ENCODE data around the gene NCAN. TPM values are rescaled to one million over a fixed set of nuclear protein-coding genes. Genes with fewer than 3 reads are reported as not detected.

Gene NCAN
- total and polyA plus RNA-seq, 2 of the 13 experiments (the other 11 are each of a cell fraction or from before 2014, with no cell fraction given), result not detected

- TF ChIP-seq KMT2A (CRISPR knock-in tag; IDR thresholded peaks at IDR 0.05) (no peak), NRL (CRISPR knock-in tag; IDR thresholded peaks at IDR 0.05; ENCODE audit: borderline replicate concordance) (no peak), ZNF619 (CRISPR knock-in tag; IDR thresholded peaks at IDR 0.05) (no peak), TCF7L2 (IDR thresholded peaks at IDR 0.05; ENCODE audit: low read depth, low read length) (no peak), PPARG (CRISPR knock-in tag; conservative IDR thresholded peaks at IDR 0.05) (no peak), ZNF501 (CRISPR knock-in tag; IDR thresholded peaks at IDR 0.05) (no peak), SAP130 (CRISPR knock-in tag; IDR thresholded peaks at IDR 0.05; ENCODE audit: low read depth) (peak; percentile 29; the same call in 1 of the 2 replicates), ZNF691 (CRISPR knock-in tag; IDR thresholded peaks at IDR 0.05; ENCODE audit: borderline replicate concordance, low read depth) (no peak), XRCC5 (optimal IDR thresholded peaks at IDR 0.05; ENCODE audit: low read length) (peak; percentile 86), ZNF761 (CRISPR knock-in tag; conservative IDR thresholded peaks at IDR 0.05) (no peak), SRSF4 (IDR thresholded peaks at IDR 0.05; ENCODE audit: low read depth, low read length, poor library complexity, severe bottlenecking) (no peak), MAFK (conservative IDR thresholded peaks at IDR 0.05 in 1 of 2, IDR thresholded peaks at IDR 0.05 in 1 of 2; ENCODE audit: low read length in 2 of 2) (no peak), MED8 (CRISPR knock-in tag; IDR thresholded peaks at IDR 0.05; ENCODE audit: insufficient replicate concordance) (no peak), BCL6 (CRISPR knock-in tag; IDR thresholded peaks at IDR 0.05) (no peak), ARID2 (CRISPR knock-in tag; IDR thresholded peaks at IDR 0.05; ENCODE audit: borderline replicate concordance) (no peak), ZNF7 (CRISPR knock-in tag; IDR thresholded peaks at IDR 0.05) (no peak), ZNF362 (CRISPR knock-in tag; IDR thresholded peaks at IDR 0.05; ENCODE audit: borderline replicate concordance) (no peak), ZNF704 (CRISPR knock-in tag; IDR thresholded peaks at IDR 0.05; ENCODE audit: borderline replicate concordance) (no peak), SPEN (CRISPR knock-in tag; IDR thresholded peaks at IDR 0.05; ENCODE audit: low read depth) (0 out of 2 replicates have a peak, but pooled peaks have one; percentile 23), FOXO4 (CRISPR knock-in tag; conservative IDR thresholded peaks at IDR 0.05) (no peak), ZNF614 (CRISPR knock-in tag; IDR thresholded peaks at IDR 0.05; ENCODE audit: borderline replicate concordance) (no peak), ZNF251 (CRISPR knock-in tag; IDR thresholded peaks at IDR 0.05) (no peak), POLR2AphosphoS5 (IDR thresholded peaks at IDR 0.05; ENCODE audit: low read depth, low read length) (no peak)
- TF ChIP-seq, protein P1, sequence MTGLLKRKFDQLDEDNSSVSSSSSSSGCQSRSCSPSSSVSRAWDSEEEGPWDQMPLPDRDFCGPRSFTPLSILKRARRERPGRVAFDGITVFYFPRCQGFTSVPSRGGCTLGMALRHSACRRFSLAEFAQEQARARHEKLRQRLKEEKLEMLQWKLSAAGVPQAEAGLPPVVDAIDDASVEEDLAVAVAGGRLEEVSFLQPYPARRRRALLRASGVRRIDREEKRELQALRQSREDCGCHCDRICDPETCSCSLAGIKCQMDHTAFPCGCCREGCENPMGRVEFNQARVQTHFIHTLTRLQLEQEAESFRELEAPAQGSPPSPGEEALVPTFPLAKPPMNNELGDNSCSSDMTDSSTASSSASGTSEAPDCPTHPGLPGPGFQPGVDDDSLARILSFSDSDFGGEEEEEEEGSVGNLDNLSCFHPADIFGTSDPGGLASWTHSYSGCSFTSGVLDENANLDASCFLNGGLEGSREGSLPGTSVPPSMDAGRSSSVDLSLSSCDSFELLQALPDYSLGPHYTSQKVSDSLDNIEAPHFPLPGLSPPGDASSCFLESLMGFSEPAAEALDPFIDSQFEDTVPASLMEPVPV (CRISPR knock-in tag; IDR thresholded peaks at IDR 0.05), result no peak
Observed at GRCh38 chr19:19185853-19186740, 25.7 kb upstream of the NCAN start (continued).

All from HepG2 (cell line).